HG02588 (cell line): ENCODE data around the gene OR2L8.

ENCODE experiments used
- ATAC-seq: cut with Tn5 transposase; IDR thresholded peaks from one replicate; pipeline ENCODE4 v1.9.1; 2021; ENCODE audit warnings: mild to moderate bottlenecking, moderate library complexity; ENCODE audit not compliant: unreplicated experiment

Gene OR2L8

DNA sequence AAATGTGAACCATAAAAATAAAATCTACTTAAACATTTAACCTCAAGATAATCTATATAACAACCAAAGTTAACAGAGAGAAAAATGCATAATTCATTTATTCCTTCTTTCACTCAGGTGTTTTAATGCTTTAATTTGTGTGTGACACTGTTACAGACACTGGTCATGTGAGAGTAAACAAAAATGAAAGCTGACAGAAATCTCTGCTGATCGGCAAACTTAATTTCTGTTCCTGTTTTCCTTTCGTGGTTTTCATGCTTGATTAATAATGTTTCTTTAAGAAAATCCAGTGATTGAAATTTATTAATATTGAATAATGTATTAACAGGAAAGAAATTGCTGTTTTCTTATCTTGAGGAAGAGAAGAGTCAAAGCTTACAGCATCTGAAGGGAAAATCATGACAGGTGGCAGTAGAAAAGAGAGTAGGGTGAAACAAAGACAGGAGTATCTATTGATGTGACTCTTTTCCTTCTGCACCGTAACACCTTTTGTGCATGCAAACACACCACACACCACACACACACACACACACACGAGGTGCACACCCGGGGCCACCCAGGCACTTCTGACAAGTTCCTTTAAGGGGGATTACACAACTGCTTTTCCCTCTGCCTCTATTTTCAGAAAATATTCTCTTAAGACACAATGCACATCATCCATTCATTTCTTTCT, 18.0 kb downstream of the OR2L8 start:
- no peak for ATAC-seq

DNA sequence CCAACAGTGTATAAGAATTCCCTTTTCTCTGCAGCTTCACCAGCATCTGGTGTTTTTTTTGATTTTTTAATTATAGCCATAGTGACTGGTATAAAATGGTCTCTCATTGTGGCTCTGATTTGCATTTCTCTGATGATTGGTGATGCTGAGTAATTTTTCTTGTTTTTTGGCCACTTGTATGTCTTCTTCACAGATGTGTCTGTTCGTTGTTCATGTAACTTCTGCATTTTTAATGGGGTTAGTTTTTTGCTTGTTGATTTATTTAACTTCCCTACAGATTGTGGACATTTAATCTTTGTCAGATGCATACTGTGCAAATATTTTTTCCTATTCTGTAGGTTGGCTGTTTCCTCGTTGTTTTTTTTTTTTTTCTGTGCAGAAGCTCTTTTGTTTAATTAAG, 44.3 kb downstream of the OR2L8 start:
- no peak for ATAC-seq

DNA sequence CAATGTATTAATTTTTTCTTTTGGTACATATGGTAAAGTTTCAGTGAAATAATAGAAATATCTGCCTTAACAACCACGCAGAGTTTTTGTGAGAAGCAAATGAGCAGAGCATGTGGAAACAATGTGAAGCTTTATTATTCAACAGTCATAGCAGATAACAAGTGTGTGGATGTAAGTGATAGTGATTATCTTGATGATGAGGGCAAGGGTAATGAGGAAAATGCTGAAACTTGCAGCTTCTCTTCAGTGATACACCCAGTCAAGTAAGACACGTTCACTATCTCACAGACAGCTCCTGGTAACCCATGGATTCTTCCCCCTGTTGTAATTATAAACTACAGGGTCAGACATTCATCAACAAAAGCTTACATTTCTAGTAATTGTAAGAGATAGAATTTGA, 50.2 kb downstream of the OR2L8 start:
- ATAC-seq: no peak
